WERI-Rb-1 (cell line): Measurements from ENCODE around the gene CLDND2.

ENCODE experiments used
- DNase-seq: peaks from one replicate; pipeline ENCODE4 v3.0.0-alpha.2; 2020
- H3K27ac ChIP-seq: fragments of 250-450 bp; sonication (Bioruptor Pico); 2 replicates; pipeline ENCODE4 v1.5.1; 2020; ENCODE audit warnings: mild to moderate bottlenecking, moderate library complexity
- H3K27me3 ChIP-seq: fragments of 250-450 bp; sonication (Bioruptor Pico); 2 replicates; pipeline ENCODE4 v1.5.1; 2021; ENCODE audit warnings: mild to moderate bottlenecking, low read depth, moderate library complexity; ENCODE audit not compliant: insufficient read depth, severe bottlenecking
- H3K36me3 ChIP-seq: fragments of 250-450 bp; sonication (Bioruptor Pico); 2 replicates; pipeline ENCODE4 v1.5.1; 2020; ENCODE audit warnings: mild to moderate bottlenecking, moderate library complexity
- H3K4me3 ChIP-seq: 2 replicates; pipeline ENCODE4 v1.5.1; 2011; ENCODE audit warnings: low read depth, mild to moderate bottlenecking, control low read depth, low read length
- H3K9me3 ChIP-seq: fragments of 250-450 bp; sonication (Bioruptor Pico); 2 replicates; pipeline ENCODE4 v1.5.1; 2021; ENCODE audit warnings: mild to moderate bottlenecking, moderate library complexity; ENCODE audit not compliant: severe bottlenecking
- CTCF ChIP-seq: IDR thresholded peaks from 2 replicates; pipeline ENCODE4 v1.5.1; 2011; ENCODE audit warnings: low read depth, mild to moderate bottlenecking, control low read depth, inconsistent platforms, low read length

CLDND2 gene

GRCh38 chr19:51321799-51322198 lies 47.0 kb downstream of the CLDND2 start:
- no peak for DNase-seq
- Histone ChIP-seq H3K4me3 (no peak overlapping the region), H3K9me3 (no peaks in the 10 kb centered on the region), H3K27me3 (peaks cover 21% of the 10 kb centered on the region), H3K36me3 (no peaks in the 10 kb centered on the region), H3K27ac (no peak overlapping the region)
- TF ChIP-seq CTCF, result no peak

- no peak for TF ChIP-seq CTCF
- Histone ChIP-seq H3K4me3 (no peak overlapping the region), H3K27ac (no peak overlapping the region), H3K9me3 (no peaks in the 10 kb centered on the region), H3K36me3 (no peaks in the 10 kb centered on the region), H3K27me3 (peaks cover 21% of the 10 kb centered on the region)
- DNase-seq, result no peak
Observed at GRCh38 chr19:51320280-51320657, 48.5 kb downstream of the CLDND2 start.

DNA sequence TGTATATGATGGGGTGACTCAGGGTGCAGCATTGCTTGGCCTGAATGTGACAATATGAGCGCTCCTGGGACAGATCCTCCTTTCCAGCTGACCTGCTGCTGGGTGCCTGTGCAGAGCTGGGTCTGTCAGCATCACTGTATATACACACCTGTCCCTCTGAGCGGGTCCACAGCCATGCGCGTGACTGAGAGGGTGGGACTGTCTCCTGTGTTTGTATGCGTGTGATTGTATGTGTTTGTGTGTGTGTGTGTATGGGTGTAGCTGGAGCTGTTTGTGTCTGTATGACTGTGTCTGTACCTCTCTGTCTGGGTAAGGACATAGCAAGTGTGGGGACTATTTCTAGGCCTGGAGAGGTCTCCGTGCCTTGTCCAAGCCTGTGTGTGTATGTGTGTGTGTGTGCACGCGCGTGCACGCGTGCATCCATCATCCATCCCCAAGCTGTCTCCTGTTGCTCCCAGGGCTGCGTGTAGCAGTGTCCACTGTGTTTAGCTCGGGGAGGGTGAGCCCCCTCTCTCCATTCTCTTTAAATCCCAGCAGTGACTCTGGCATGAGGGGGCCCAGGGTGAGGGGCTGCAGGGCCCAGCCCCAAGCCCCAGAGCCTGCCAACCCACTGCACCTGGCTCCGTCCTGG lies 49.0 kb downstream of the CLDND2 start:
- H3K9me3 ChIP-seq, result no peaks in the 10 kb centered on the region
- peaks cover 21% of the 10 kb centered on the region for H3K27me3 ChIP-seq
- DNase-seq, result no peak
- no peak overlapping the region for H3K4me3 ChIP-seq
- no peak for TF ChIP-seq CTCF
- no peaks in the 10 kb centered on the region for H3K36me3 ChIP-seq
- H3K27ac ChIP-seq, result no peak overlapping the region

DNA sequence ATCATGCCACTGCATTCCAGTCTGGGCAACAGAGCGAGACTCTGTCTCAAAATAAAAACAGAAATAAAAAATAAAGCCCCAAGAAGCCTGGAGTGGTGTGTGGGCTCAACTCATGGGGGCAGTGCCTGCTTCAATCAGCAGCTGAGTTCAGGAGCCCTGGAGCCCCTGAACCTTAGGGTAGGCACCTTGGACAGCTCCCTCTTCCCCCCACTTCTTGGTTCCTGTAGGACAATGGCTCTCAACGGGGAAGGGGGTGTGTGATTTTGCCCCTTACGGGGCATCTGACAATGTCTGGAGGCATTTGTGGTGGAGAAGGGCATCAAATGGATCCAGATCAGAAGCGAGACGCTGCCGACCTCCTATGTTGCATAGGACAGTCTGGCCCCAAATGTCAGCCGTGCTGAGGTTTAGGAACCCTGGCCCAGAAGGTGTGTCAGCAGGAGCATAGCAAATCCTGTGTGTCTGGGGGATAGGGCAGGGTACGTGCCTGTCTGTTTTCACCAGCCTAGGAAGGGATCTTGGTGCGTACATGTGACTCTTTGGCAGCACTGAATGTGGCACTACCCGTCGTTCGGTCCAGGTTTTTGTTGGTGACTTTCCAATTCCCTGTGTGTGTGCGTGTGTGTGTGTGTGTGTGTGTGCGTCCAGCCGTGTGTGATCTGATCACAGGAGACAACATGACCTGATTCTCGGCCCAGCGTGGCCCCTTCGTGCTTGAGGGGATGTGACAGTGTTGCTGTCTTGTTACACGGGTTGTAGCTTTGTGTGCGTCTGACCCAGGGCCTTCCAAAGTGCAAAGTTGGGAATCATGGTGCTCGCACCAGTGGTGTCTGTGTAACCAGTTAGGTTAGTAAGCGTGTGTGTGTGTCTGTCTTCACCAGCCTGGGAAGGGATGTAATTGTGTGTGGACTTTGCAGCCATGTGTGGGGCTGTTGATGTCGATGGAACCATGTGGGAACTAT lies 49.8 kb downstream of the CLDND2 start:
- Histone ChIP-seq H3K9me3 (no peaks in the 10 kb centered on the region), H3K27me3 (peaks cover 18% of the 10 kb centered on the region), H3K36me3 (no peaks in the 10 kb centered on the region), H3K27ac (no peak overlapping the region), H3K4me3 (no peak overlapping the region)
- DNase-seq, result no peak
- TF ChIP-seq CTCF, result no peak

- Histone ChIP-seq H3K36me3 (no peaks in the 10 kb centered on the region), H3K9me3 (no peaks in the 10 kb centered on the region), H3K27ac (no peak overlapping the region), H3K4me3 (no peak overlapping the region), H3K27me3 (peaks cover 17% of the 10 kb centered on the region)
- no peak for DNase-seq
- TF ChIP-seq CTCF, result no peak
Observed at GRCh38 chr19:51317968-51318367, 50.8 kb downstream of the CLDND2 start.
